ENCODE data around the gene PIGK.

PIGK gene

DNA sequence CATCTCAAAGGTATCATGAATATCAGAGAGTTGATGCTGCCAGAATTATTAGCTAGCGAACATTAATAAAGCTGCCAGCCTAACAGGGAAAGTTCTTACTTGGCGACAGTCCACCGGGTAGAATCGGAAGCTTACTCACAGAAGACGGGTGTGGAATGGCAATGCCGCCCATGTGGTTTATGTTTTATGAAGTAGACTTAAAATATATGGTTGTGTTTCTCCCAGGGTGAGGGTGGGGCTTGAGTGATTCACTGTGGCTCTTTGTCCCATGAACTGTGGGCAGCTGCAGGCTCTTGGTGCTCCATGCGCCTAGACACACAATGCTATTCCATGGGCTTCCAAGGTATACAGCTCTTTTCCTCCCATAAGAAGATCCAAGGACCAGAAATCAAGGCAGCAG is 162.7 kb downstream of the PIGK start:
- no peak overlapping the region for H2AFZ ChIP-seq (ENCODE audit: low read length)
- H3K4me3 ChIP-seq (ENCODE audit: low read length), result no peak overlapping the region
- no peaks in the 10 kb centered on the region for H3F3A ChIP-seq (ENCODE audit: insufficient read depth, low read length)
- no peaks in the 10 kb centered on the region for H3K9me2 ChIP-seq (replicated peaks; ENCODE audit: insufficient read depth, low read length)
- no peaks in the 10 kb centered on the region for H4K20me1 ChIP-seq (ENCODE audit: insufficient read depth, low read length)
- H3K27me3 ChIP-seq (replicated peaks; ENCODE audit: insufficient read depth, low read length), result no peaks in the 10 kb centered on the region
- TF ChIP-seq EZH2 (optimal IDR thresholded peaks at IDR 0.05; ENCODE audit: low read depth, low read length), result no peak
- TF ChIP-seq EZH2phosphoT487 (IDR thresholded peaks at IDR 0.05; ENCODE audit: low read length), result no peak
- TF ChIP-seq, protein P1, sequence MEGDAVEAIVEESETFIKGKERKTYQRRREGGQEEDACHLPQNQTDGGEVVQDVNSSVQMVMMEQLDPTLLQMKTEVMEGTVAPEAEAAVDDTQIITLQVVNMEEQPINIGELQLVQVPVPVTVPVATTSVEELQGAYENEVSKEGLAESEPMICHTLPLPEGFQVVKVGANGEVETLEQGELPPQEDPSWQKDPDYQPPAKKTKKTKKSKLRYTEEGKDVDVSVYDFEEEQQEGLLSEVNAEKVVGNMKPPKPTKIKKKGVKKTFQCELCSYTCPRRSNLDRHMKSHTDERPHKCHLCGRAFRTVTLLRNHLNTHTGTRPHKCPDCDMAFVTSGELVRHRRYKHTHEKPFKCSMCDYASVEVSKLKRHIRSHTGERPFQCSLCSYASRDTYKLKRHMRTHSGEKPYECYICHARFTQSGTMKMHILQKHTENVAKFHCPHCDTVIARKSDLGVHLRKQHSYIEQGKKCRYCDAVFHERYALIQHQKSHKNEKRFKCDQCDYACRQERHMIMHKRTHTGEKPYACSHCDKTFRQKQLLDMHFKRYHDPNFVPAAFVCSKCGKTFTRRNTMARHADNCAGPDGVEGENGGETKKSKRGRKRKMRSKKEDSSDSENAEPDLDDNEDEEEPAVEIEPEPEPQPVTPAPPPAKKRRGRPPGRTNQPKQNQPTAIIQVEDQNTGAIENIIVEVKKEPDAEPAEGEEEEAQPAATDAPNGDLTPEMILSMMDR (IDR thresholded peaks at IDR 0.05; ENCODE audit: low read length), result no peak
- H3K9ac ChIP-seq (ENCODE audit: low read length), result no peak overlapping the region
- no peaks in the 10 kb centered on the region for H3K36me3 ChIP-seq (replicated peaks; ENCODE audit: insufficient read depth, low read length)
- no peaks in the 10 kb centered on the region for H3K79me2 ChIP-seq (ENCODE audit: low read length)
- no peaks in the 10 kb centered on the region for H3K9me3 ChIP-seq (replicated peaks; ENCODE audit: insufficient read depth, low read length)
- H3K27ac ChIP-seq (ENCODE audit: low read length), result no peak overlapping the region
- H3K4me1 ChIP-seq (ENCODE audit: low read length), result no peaks in the 10 kb centered on the region
- H3K4me2 ChIP-seq (ENCODE audit: low read depth, low read length), result no peak overlapping the region
- DNase-seq, result no peak

DNA sequence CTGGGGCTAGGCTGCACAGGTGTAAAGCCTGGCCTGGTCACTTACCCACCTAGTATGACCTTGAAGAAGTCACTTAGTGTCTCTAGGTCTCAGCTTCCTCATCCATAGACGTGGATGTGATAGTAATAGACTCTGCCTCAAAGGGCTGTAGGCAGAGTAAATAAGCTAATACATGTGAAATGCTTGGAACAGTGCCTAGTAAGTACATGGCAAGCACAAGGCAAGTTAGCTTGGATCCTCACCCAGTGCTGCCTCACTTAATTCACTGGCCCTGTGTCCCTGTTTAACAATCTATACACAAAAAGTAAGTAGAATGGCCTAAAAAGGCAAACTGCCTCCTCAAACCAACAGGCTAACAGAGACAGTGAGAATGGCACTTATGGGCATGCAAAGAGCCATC is 167.8 kb downstream of the PIGK start:
- H4K20me1 ChIP-seq (ENCODE audit: insufficient read depth, low read length), result no peaks in the 10 kb centered on the region
- H3K27ac ChIP-seq (ENCODE audit: low read length), result no peak overlapping the region
- no peak overlapping the region for H2AFZ ChIP-seq (ENCODE audit: low read length)
- no peaks in the 10 kb centered on the region for H3K4me1 ChIP-seq (ENCODE audit: low read length)
- H3F3A ChIP-seq (ENCODE audit: insufficient read depth, low read length), result no peaks in the 10 kb centered on the region
- no peaks in the 10 kb centered on the region for H3K9me3 ChIP-seq (replicated peaks; ENCODE audit: insufficient read depth, low read length)
- no peaks in the 10 kb centered on the region for H3K36me3 ChIP-seq (replicated peaks; ENCODE audit: insufficient read depth, low read length)
- TF ChIP-seq EZH2phosphoT487 (IDR thresholded peaks at IDR 0.05; ENCODE audit: low read length) (no peak), EZH2 (optimal IDR thresholded peaks at IDR 0.05; ENCODE audit: low read depth, low read length) (no peak)
- TF ChIP-seq, protein P1 (IDR thresholded peaks at IDR 0.05; ENCODE audit: low read length), result no peak
- no peaks in the 10 kb centered on the region for H3K9me2 ChIP-seq (replicated peaks; ENCODE audit: insufficient read depth, low read length)
- no peak overlapping the region for H3K4me2 ChIP-seq (ENCODE audit: low read depth, low read length)
- no peaks in the 10 kb centered on the region for H3K79me2 ChIP-seq (ENCODE audit: low read length)
- no peak overlapping the region for H3K4me3 ChIP-seq (ENCODE audit: low read length)
- no peak for DNase-seq
- no peaks in the 10 kb centered on the region for H3K27me3 ChIP-seq (replicated peaks; ENCODE audit: insufficient read depth, low read length)
- no peak overlapping the region for H3K9ac ChIP-seq (ENCODE audit: low read length)

DNA sequence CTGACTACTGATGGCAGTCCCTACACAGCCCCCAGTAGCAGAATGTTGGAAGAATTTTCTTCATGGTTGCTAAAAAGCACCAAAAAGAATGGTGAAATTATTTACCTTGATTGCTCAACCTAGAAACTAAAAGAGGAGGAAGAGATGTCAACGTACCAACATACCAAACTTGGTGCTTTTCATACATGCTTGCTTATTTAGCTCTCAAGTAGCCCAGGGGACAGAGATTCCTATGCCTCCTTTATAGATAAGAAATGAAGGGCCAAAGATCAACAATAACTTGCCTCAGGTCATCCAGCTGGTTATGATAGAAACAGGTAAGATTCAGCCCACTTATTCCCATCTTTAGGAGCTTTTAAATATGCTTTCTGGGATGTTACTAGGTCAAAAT is 170.6 kb downstream of the PIGK start:
- Histone ChIP-seq H3F3A (ENCODE audit: insufficient read depth, low read length) (no peaks in the 10 kb centered on the region), H3K27ac (ENCODE audit: low read length) (no peak overlapping the region), H3K9me3 (replicated peaks; ENCODE audit: insufficient read depth, low read length) (no peaks in the 10 kb centered on the region), H2AFZ (ENCODE audit: low read length) (no peak overlapping the region), H3K4me1 (ENCODE audit: low read length) (no peaks in the 10 kb centered on the region), H4K20me1 (ENCODE audit: insufficient read depth, low read length) (no peaks in the 10 kb centered on the region), H3K4me3 (ENCODE audit: low read length) (no peak overlapping the region), H3K79me2 (ENCODE audit: low read length) (no peaks in the 10 kb centered on the region), H3K9ac (ENCODE audit: low read length) (no peak overlapping the region), H3K36me3 (replicated peaks; ENCODE audit: insufficient read depth, low read length) (no peaks in the 10 kb centered on the region), H3K4me2 (ENCODE audit: low read depth, low read length) (no peak overlapping the region), H3K27me3 (replicated peaks; ENCODE audit: insufficient read depth, low read length) (no peaks in the 10 kb centered on the region), H3K9me2 (replicated peaks; ENCODE audit: insufficient read depth, low read length) (no peaks in the 10 kb centered on the region)
- DNase-seq, result no peak
- TF ChIP-seq, protein P1 (IDR thresholded peaks at IDR 0.05; ENCODE audit: low read length), result no peak
- TF ChIP-seq EZH2phosphoT487 (IDR thresholded peaks at IDR 0.05; ENCODE audit: low read length), result no peak
- TF ChIP-seq EZH2 (optimal IDR thresholded peaks at IDR 0.05; ENCODE audit: low read depth, low read length), result no peak
